ENCODE data around the gene UBASH3B. TPM values are rescaled to one million over a fixed set of nuclear protein-coding genes. Genes with fewer than 3 reads are reported as not detected.

The UBASH3B gene
- total RNA-seq, 3 donors from 2014 or later: 3.5 to 5.9 (median 3.9) TPM

- no peak for ATAC-seq
- no peak for DNase-seq
- intact Hi-C loops (cut with DNase I, micrococcal nuclease): no loop called here
- H3K4me1 ChIP-seq (ENCODE audit: low read depth): no peaks in the 10 kb centered on the region
- no peak overlapping the region for H3K4me3 ChIP-seq
- H3K9me3 ChIP-seq: no peaks in the 10 kb centered on the region
- no peak for TF ChIP-seq CTCF (IDR thresholded peaks at IDR 0.05)
- no peaks in the 10 kb centered on the region for H3K36me3 ChIP-seq (ENCODE audit: low read depth)
Observed at GRCh38 chr11:122673701-122674100, 18.2 kb downstream of the UBASH3B start.

- Histone ChIP-seq H3K36me3 (ENCODE audit: low read depth) (no peaks in the 10 kb centered on the region), H3K4me1 (ENCODE audit: low read depth) (no peaks in the 10 kb centered on the region), H3K4me3 (no peak overlapping the region), H3K9me3 (no peaks in the 10 kb centered on the region)
- intact Hi-C loops (cut with DNase I, micrococcal nuclease): no loop called here
- ATAC-seq (no peak), DNase-seq (no peak)
- TF ChIP-seq CTCF (IDR thresholded peaks at IDR 0.05): no peak
Observed at GRCh38 chr11:122676638-122677037, 21.1 kb downstream of the UBASH3B start.

GRCh38 chr11:122677256-122677655, 21.7 kb downstream of the UBASH3B start:
- Histone ChIP-seq H3K36me3 (ENCODE audit: low read depth) (no peaks in the 10 kb centered on the region), H3K9me3 (no peaks in the 10 kb centered on the region), H3K4me1 (ENCODE audit: low read depth) (no peaks in the 10 kb centered on the region), H3K4me3 (no peak overlapping the region)
- no peak for TF ChIP-seq CTCF (IDR thresholded peaks at IDR 0.05)
- ATAC-seq (no peak), DNase-seq (no peak)
- intact Hi-C loops (cut with DNase I, micrococcal nuclease): no loop called here

GRCh38 chr11:122678406-122678805, 22.9 kb downstream of the UBASH3B start:
- intact Hi-C loops (cut with DNase I, micrococcal nuclease): no loop called here
- Histone ChIP-seq H3K36me3 (ENCODE audit: low read depth) (no peaks in the 10 kb centered on the region), H3K4me3 (no peak overlapping the region), H3K9me3 (no peaks in the 10 kb centered on the region), H3K4me1 (ENCODE audit: low read depth) (no peaks in the 10 kb centered on the region)
- DNase-seq (no peak), ATAC-seq (no peak)
- TF ChIP-seq CTCF (IDR thresholded peaks at IDR 0.05): no peak

GRCh38 chr11:122679466-122679865, 23.9 kb downstream of the UBASH3B start:
- no peak for DNase-seq
- no peaks in the 10 kb centered on the region for H3K36me3 ChIP-seq (ENCODE audit: low read depth)
- no peak for ATAC-seq
- no peak for TF ChIP-seq CTCF (IDR thresholded peaks at IDR 0.05)
- H3K9me3 ChIP-seq: no peaks in the 10 kb centered on the region
- no peaks in the 10 kb centered on the region for H3K4me1 ChIP-seq (ENCODE audit: low read depth)
- intact Hi-C loops (cut with DNase I, micrococcal nuclease): no loop called here
- no peak overlapping the region for H3K4me3 ChIP-seq

GRCh38 chr11:122681070-122681469, 25.5 kb downstream of the UBASH3B start:
- intact Hi-C loops (cut with DNase I, micrococcal nuclease): no loop called here
- no peaks in the 10 kb centered on the region for H3K36me3 ChIP-seq (ENCODE audit: low read depth)
- ATAC-seq (no peak), DNase-seq (no peak)
- no peaks in the 10 kb centered on the region for H3K4me1 ChIP-seq (ENCODE audit: low read depth)
- H3K9me3 ChIP-seq: no peaks in the 10 kb centered on the region
- TF ChIP-seq CTCF (IDR thresholded peaks at IDR 0.05): no peak
- H3K4me3 ChIP-seq: no peak overlapping the region
